Activated T-cell treated with anti-CD3 and anti-CD28 coated beads for 1 hour (primary cell): ENCODE measurements around the gene RPLP2.

Experiments
- DNase-seq: peaks from one replicate; pipeline ENCODE4 v3.0.0-alpha.2; 2020; ENCODE audit warnings: low read depth

RPLP2 gene

DNA sequence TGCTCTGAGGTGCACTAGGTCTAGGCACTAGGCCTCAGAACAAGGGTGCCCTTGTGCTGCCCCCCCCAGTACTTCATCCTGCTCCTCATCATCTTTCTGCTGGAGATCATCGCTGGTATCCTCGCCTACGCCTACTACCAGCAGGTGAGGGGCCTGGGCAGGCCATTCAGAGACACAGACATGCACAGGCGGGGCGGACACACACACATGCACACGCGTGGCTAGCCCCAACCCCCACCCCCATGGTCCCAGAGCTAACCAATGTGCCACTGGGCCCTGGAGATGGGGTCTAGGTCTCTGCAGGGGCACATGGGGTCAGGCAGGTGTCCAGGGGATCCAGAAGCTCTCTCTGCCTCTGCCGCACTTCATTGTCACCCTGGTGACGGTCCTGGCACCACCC lies 26.9 kb downstream of the RPLP2 start:
- no peak for DNase-seq

GRCh38 chr11:837189-837989 lies 27.6 kb downstream of the RPLP2 start:
- no peak for DNase-seq

- DNase-seq, result no peak
Observed at GRCh38 chr11:837990-838307, 28.2 kb downstream of the RPLP2 start.

- no peak for DNase-seq
Observed at GRCh38 chr11:838441-839279, 28.9 kb downstream of the RPLP2 start.

- DNase-seq, result no peak
Observed at GRCh38 chr11:839280-839623, 29.5 kb downstream of the RPLP2 start.

DNA sequence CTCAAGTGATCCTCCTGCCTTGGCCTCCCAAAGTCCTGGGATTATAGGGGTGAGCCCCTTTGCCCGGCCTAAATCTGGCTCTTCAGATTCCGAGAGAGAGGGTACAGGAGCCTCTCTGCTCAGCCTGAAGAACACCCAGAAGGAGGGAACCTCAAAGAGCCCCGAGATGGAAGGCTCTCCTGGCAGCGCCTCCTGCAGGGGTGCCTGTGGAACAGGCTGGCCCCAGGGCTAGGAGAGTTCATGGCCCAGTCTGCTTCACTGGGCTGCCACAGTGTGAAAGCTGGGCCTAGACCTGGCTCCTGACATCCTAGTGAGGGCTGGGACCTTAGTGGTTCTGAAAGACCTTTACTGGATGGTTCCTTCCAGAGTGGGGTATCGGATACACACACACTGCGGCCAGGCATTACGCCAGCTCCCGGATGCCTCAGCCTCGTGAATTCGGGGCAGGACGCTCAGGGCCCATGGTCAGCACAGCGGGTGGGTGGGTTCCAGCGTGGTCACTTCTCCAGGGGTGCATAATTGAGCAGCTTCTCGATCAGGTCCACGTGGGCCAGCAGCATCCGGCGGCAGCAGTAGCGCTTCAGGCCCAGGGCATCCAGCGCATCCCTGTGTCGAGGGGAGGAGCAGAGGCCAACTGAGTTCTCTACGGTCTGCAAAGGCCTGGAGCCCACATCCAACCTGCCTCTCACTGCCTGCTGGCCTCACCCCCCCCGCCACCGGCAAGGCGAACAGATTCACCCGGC lies 30.3 kb downstream of the RPLP2 start:
- no peak for DNase-seq

- no peak for DNase-seq
Observed at GRCh38 chr11:841981-842369, 32.2 kb downstream of the RPLP2 start.

GRCh38 chr11:842370-843002 lies 32.7 kb downstream of the RPLP2 start, which contains the start of the genes POLR2L and TSPAN4:
POLR2L (minus strand) TSS chr11:842529; CDS start chr11:842508, 21 bp downstream.
TSPAN4 (plus strand) TSS chr11:842852; CDS start chr11:850305, 7,453 bp downstream.
- peak; percentile 89 for DNase-seq

- no peak for DNase-seq
Observed at GRCh38 chr11:843086-843734, 33.4 kb downstream of the RPLP2 start.

DNA sequence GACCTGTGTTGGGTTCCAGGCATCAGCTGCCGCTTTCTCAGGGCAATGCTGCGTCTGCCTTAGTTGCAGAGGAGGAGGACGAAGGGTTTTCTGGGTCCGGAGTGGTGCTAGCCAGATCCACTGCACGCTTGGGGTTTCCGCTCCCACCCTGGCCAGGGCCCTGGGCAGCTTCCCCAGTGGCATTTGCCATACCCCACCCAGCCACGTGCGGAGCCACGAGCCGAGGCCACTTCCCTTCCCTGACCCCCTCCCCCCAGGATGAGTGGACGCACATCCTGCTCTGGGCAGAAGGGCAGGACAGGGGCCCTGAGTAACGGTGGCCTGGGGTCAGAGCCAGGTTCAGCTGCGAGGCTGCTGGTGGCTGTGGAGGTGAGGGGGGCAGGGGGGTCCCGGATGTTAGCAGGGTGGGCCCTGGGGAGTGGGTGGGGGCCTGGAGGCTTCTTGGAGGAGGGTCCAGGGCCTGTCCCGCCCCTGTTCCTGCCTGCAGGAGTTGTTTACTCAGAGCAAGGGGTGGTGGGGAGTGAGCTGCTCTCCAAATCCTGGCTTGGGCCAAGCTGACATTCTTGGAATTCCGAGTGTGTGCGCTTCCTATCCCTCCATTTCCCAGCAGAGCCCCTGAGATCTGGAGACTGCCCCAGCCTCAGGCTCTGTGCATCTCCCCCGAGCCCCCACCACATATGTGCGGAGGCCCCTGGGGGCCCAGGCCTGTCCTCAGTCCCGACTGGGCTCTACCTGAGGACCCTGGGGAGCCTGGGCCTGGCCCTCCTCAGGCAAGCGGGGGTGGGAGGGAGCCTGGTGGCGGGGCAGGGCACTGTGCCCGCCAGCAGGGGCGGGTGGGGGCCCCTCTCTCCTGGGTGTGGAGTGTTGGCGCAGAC lies 34.3 kb downstream of the RPLP2 start:
- no peak for DNase-seq

GRCh38 chr11:844693-845644 lies 35.2 kb downstream of the RPLP2 start:
- no peak for DNase-seq

GRCh38 chr11:845872-846495 lies 36.2 kb downstream of the RPLP2 start:
- no peak for DNase-seq

DNA sequence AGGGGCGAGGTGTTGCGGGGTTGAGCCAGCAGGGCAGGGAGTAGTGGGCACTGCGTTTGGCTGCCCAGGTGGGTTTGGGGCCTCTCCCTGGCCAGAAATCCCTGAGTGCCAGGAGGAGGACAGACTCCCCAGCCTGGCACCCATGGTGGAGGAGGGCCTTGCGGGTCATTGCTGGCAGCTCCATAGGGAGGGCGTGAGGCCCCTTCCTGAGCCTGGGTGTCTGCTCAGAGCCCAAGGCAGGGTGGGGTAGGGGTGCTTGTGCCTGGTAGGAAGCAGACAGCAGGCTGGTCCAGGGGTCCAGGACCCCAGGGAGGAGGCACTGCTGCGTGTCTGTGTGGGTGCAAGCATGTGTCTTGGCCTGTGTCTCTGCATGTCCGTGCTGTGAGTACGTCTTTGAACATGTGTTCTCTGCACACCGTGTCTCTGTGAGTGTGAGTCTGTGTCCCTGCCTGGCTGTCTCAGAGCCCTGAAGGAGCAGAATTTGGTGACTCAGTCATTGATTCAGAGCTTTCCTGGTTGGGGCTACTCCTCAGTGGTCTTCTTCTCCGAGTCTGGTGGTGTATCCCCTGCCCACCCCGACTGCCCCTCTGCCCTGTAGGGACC lies 36.8 kb downstream of the RPLP2 start:
- DNase-seq, result no peak

DNA sequence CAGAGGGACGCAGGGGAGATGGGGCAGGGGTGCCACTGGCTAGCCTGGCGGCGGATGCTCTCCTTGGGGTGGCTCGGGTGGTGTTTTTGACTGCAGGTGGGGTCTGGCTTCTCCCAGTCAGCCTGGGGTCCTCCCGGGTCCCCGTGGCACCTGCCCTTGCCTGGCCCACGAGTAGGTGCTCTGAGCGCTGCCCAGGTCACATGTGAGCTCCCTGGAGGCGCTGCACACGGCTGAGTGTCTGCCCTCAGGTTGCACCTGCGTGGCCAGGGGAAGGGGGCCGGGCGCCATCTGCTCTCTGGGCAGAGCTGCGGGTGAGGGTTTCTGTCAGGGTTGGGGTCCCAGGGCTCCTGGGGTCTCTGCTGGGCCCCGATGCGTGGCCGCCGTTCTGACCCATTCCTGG lies 38.1 kb downstream of the RPLP2 start:
- DNase-seq, result no peak

DNA sequence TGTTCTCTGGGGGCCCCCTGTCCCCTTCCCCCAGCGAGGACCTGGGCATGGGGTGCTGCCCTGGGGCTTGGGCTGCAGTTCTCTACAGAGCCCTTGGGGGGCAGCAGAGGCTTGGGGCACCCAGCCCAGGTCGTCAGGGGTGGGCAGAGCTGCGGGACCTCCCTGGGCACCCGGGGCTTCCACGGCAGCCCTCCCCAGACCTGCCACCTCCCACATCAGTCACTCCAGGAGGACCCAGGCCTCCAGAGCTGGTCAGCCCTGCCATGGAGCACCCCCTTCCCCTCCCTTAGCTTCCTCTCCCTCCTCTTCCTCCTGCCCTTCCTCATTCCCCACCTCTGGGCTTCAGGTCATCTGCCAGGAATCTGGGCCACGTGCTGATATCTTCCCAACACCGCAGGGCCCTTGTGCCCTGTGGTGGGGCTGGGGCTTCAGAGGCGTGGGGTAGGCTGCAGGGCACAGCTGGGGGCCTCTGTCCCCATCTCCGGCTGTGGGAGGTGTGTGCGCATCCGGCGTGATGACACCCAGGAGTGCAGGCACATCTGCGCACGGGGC lies 38.7 kb downstream of the RPLP2 start:
- DNase-seq, result peak; percentile 55

GRCh38 chr11:849104-849824 lies 39.5 kb downstream of the RPLP2 start:
- DNase-seq, result no peak

DNA sequence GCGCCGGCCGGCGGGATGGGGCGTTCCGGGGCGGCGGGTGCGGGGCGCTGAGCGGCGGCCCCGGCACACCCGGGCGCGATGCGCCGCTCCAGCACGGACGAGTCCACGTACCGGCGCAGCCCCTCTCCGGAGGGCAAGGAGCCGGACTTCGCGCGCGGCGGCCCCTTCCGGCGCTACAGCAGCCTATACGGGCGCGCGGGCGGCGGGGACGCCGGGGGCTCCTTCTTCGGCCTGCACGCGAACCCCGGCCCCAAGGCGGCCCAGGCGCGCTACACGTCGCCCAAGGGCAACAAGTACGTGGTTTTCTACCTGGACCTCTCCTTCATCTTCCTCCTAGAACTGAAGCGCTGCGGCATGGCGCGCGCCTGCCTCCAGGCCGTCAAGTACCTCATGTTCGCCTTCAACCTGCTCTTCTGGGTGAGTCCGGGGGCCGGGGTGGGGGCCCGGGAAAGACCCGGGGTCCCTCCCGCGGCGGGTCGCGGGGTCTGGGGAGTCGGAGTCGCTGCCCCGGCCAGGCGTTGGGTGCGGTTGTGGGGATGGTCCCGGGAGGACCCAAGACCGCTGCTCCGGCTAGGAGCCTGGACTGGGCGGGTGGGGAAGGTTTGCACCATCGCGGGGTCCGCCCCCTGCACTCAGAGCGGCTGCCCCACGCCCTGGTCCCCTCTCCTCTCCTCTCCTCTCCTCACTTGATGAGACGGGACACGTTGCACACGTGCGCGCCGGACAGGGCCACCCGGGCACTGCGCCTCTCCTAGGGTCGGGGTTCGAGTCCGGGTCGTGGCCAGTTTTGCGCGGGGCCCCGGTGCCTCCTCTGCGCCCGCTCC lies 40.4 kb downstream of the RPLP2 start:
- no peak for DNase-seq
